ENCODE results near the gene KMT2C. TPM values are rescaled to one million over a fixed set of nuclear protein-coding genes. Genes with fewer than 3 reads are reported as not detected.
"Not testable (repeated sequence)": the region's sequence is repeated elsewhere in the genome, so short reads cannot be mapped to it uniquely, and the experiment has no call there.

The KMT2C gene
- total RNA-seq, 1 donor from 2014 or later: 99.0 TPM

- DNase-seq (no peak), ATAC-seq (no peak)
- intact Hi-C loops (cut with DNase I): no loop called here
- Histone ChIP-seq H3K4me1 (peaks cover 4% of the 10 kb centered on the region), H3K4me3 (no peak overlapping the region), H3K36me3 (peaks cover 12% of the 10 kb centered on the region), H3K9me3 (no peaks in the 10 kb centered on the region), H3K27me3 (no peaks in the 10 kb centered on the region), H3K27ac (no peak overlapping the region)
- TF ChIP-seq, protein P1, sequence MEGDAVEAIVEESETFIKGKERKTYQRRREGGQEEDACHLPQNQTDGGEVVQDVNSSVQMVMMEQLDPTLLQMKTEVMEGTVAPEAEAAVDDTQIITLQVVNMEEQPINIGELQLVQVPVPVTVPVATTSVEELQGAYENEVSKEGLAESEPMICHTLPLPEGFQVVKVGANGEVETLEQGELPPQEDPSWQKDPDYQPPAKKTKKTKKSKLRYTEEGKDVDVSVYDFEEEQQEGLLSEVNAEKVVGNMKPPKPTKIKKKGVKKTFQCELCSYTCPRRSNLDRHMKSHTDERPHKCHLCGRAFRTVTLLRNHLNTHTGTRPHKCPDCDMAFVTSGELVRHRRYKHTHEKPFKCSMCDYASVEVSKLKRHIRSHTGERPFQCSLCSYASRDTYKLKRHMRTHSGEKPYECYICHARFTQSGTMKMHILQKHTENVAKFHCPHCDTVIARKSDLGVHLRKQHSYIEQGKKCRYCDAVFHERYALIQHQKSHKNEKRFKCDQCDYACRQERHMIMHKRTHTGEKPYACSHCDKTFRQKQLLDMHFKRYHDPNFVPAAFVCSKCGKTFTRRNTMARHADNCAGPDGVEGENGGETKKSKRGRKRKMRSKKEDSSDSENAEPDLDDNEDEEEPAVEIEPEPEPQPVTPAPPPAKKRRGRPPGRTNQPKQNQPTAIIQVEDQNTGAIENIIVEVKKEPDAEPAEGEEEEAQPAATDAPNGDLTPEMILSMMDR (IDR thresholded peaks at IDR 0.05): no peak
These were observed 80.2 kb downstream of the KMT2C start for GRCh38 chr7:152355474-152356057.

DNA sequence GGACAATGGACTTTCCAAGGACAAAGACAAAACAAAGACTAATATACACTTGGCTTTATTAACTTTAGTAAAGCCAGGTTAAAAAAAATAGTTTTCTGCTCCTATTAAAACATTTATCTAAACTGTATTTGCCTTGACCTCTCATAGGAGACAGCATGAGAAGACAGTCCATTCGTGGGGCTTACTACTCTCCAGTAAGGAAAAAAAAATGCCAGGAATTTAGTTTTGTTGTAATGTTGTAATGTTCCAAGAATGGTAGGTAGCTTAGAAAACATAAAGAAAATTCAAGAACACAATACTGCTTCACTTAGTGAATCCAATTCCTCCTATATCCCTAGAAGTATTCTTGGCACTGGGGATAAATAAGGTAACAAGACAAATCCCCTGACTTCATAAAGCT, 81.7 kb downstream of the KMT2C start:
- intact Hi-C loops (cut with DNase I): no loop called here
- Histone ChIP-seq H3K36me3 (peaks cover 17% of the 10 kb centered on the region), H3K4me1 (no peaks in the 10 kb centered on the region), H3K27ac (no peak overlapping the region), H3K4me3 (no peak overlapping the region), H3K27me3 (no peaks in the 10 kb centered on the region), H3K9me3 (no peaks in the 10 kb centered on the region)
- TF ChIP-seq, protein P1 (IDR thresholded peaks at IDR 0.05): no peak
- ATAC-seq: no peak
- no peak for DNase-seq

- H3K9me3 ChIP-seq; H3K4me3 ChIP-seq; intact Hi-C loops (cut with DNase I); H3K27ac ChIP-seq; H3K27me3 ChIP-seq; ATAC-seq; DNase-seq; H3K4me1 ChIP-seq: not testable (repeated sequence)
- peaks cover 20% of the 10 kb centered on the region for H3K36me3 ChIP-seq
These were observed 82.5 kb downstream of the KMT2C start for GRCh38 chr7:152353281-152353680.

DNA sequence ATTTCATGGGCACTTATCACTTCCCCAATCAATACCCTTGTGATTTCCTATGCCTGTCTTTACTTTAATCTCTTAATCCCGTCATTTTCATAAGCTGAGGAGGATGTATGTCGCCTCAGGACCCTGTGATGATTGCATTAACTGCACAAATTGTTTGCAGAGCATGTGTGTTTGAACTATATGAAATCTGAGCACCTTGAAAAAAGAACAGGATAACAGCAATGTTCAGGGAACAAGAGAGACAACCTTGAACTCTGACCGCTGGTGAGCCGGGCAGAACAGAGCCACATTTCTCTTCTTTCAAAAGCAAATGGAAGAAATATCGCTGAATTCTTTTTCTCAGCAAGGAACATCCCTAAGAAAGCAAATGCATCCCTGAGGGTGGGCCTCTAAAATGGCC, 84.1 kb downstream of the KMT2C start:
- peaks cover 16% of the 10 kb centered on the region for H3K36me3 ChIP-seq
- H3K27me3 ChIP-seq; ATAC-seq; H3K4me3 ChIP-seq; H3K27ac ChIP-seq; H3K4me1 ChIP-seq; intact Hi-C loops (cut with DNase I); H3K9me3 ChIP-seq; DNase-seq: not testable (repeated sequence)

GRCh38 chr7:152351168-152351567, 84.6 kb downstream of the KMT2C start:
- H3K4me1 ChIP-seq: no peaks in the 10 kb centered on the region
- no peak for ATAC-seq
- no peak for DNase-seq
- no peak overlapping the region for H3K4me3 ChIP-seq
- no peaks in the 10 kb centered on the region for H3K27me3 ChIP-seq
- intact Hi-C loops (cut with DNase I): no loop called here
- peaks cover 16% of the 10 kb centered on the region for H3K36me3 ChIP-seq
- TF ChIP-seq, protein P1 (IDR thresholded peaks at IDR 0.05): no peak
- H3K9me3 ChIP-seq: no peaks in the 10 kb centered on the region
- no peak overlapping the region for H3K27ac ChIP-seq

GRCh38 chr7:152347888-152348287, 87.9 kb downstream of the KMT2C start:
- intact Hi-C loops (cut with DNase I): no loop called here
- no peaks in the 10 kb centered on the region for H3K9me3 ChIP-seq
- H3K27ac ChIP-seq: no peak overlapping the region
- H3K27me3 ChIP-seq: no peaks in the 10 kb centered on the region
- no peak overlapping the region for H3K4me3 ChIP-seq
- H3K36me3 ChIP-seq: peaks cover 12% of the 10 kb centered on the region
- TF ChIP-seq, protein P1 (IDR thresholded peaks at IDR 0.05): no peak
- DNase-seq (no peak), ATAC-seq (no peak)
- no peaks in the 10 kb centered on the region for H3K4me1 ChIP-seq

- no peak overlapping the region for H3K27ac ChIP-seq
- DNase-seq (no peak), ATAC-seq (no peak)
- intact Hi-C loops (cut with DNase I): no loop called here
- peaks cover 5% of the 10 kb centered on the region for H3K36me3 ChIP-seq
- no peak overlapping the region for H3K4me3 ChIP-seq
- H3K27me3 ChIP-seq: no peaks in the 10 kb centered on the region
- H3K9me3 ChIP-seq: no peaks in the 10 kb centered on the region
- H3K4me1 ChIP-seq: peaks cover 15% of the 10 kb centered on the region
- TF ChIP-seq, protein P1 (IDR thresholded peaks at IDR 0.05): no peak
These were observed 91.5 kb downstream of the KMT2C start for GRCh38 chr7:152344253-152344652.
